GM18861 (cell line): ENCODE results near the gene CREBBP.
"Not testable (repeated sequence)": the region's sequence is repeated elsewhere in the genome, so short reads cannot be mapped to it uniquely, and the experiment has no call there.

Experiments
- ATAC-seq: cut with Tn5 transposase; IDR thresholded peaks from one replicate; pipeline ENCODE4 v1.9.1; 2021; ENCODE audit not compliant: unreplicated experiment

Gene CREBBP

DNA sequence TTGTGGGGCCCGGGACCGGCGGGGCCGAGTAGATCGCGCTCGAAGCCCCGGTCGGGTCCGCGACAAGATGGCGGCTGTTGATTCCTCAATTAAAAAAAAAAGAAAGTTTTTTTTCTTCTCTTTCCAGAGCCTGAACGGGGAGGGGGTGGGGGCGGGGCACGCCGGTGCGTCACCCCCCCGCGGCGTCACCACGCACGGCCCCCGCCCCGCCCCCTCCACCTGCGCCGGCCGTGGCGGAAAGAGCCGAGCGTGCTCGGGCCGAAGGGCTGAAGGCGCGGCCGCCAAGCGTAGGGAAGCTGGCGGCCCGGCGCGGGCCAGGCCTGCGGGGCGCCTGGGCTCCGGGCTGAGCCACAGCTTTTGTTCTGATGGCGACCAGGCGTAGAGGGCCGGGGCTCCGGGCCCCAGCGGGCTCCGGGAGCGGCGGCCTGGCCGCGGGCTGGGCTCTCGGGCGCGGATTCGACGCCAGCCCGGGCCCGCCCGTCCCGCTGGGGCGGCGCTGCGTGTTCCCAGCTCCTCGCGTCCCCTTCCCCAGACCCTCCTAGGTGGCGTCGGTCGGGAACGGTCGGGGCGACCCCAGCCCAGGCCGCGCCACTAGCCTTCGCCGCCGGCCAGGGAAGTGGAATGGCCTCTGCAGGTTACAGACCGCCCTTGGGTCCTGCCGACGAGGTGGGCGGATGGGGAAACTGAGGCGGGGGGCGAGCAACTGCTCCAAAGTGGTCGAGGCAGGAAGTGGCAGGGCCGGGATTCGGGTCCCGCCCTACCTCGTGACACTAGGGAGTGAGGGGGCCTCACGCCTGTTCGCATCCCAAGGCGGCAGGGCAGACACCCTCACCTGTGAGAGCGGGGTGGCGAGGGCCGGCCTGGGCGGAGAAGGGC is at the start of gene CREBBP:
CREBBP (minus strand) TSS at position 91 of the 876 bp plus-strand sequence. CDS start 797 bp downstream, outside the sequence.
- peak; percentile 72 for ATAC-seq

DNA sequence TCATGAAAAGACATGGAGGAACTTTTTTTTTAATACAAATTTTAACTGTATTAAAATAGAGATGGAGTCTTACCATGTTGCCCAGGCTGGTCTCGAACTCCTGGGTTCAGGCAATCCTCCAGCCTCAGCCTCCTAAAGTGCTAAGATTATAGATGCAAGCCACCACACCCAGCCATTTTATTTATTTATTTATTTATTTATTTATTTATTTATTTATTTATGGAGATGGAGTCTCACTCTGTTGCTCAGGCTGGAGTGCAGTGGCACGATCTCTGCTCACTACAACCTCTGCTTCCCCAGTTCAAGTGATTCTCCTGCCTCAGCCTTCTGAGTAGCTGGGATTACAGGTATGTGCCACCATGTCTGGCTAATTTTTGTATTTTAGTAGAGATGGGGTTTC is 46.6 kb upstream of the CREBBP start:
- not testable (repeated sequence) for ATAC-seq

- ATAC-seq = no peak
Observed at GRCh38 chr16:3924763-3925162, 44.2 kb upstream of the CREBBP start.

DNA sequence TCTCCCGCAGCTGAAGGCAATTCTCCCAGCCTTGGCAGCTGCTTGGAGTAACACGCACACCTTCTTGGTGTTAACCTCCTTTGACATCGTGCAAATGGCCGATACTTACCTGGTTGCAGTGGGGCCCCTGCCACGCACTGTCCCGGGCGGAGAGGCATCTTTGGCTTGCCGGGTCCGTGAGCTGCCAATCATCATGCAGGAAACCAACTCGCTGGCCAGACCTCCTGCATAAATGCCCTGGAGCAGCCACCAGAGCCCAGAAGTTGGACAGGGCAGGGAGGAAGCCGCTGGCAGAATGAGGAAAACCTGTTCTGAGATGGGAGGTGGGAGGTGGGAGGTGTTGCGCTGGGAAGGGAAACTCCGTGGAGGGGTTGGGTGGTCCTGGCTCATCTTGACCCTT is 41.7 kb upstream of the CREBBP start:
- no peak for ATAC-seq

- no peak for ATAC-seq
Observed at GRCh38 chr16:3920206-3920605, 39.7 kb upstream of the CREBBP start.

GRCh38 chr16:3919413-3919812 is 38.9 kb upstream of the CREBBP start:
- ATAC-seq = no peak

DNA sequence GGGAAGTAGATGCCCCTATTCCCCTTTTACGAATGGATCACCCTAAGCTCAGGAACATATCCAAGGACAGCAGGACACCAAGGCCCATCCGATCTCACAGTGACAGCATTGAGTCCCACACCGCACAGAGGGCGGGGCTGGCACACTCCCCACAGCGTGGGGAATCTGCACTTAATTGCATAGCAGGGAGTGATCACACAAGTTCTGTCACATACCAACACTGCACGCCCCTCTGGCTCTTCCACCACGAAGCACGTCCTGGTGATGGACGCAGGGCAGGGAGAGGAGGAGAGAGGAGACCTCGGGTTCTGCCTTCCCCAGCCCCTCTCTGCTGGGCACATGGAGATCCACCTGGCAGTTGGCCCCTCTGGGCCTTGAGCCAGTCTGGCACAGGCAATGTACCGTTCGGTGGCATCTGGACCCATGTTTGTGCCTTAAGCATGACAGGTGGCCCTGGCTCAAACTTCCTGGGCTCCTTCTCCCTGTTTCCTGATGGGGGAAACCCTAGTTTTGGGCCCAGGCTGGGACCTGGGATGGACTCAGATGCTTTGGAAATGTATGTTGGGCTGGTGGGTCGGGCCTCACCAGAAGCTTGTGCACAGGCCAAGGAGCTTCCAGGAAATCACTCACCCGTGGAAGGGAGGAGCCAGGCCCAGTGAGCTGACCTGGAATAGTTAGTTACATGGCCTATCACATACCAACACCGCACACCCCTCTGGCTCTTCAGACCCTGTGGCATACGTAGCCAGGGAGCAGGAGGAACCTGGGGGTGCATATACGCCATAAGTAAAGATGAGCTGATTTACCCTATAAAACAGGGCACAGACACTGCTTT is 35.1 kb upstream of the CREBBP start:
- no peak for ATAC-seq

DNA sequence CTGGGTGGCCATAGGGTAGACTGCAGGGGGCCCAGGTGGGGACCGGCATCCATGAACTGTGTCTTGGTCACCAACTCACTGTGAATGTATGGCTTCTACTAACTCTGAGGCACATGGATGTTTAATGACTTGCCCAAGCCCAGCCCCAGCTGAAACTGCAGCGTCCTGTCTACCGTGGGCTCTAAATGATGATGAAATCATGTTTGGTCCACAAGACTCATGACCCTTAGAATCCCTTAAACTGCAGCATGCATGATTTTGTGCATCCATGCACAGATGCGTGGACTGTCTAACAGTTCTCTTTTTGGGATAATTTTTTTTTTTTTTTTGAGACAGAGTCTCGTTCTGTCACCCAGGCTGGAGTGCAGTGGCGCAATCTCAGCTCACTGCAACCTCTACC is 32.4 kb upstream of the CREBBP start:
- no peak for ATAC-seq

GRCh38 chr16:3912373-3912772 is 31.9 kb upstream of the CREBBP start:
- ATAC-seq = no peak

- not testable (repeated sequence) for ATAC-seq
Observed at GRCh38 chr16:3911741-3912140, 31.2 kb upstream of the CREBBP start.

- no peak for ATAC-seq
Observed at GRCh38 chr16:3909791-3910583, 29.5 kb upstream of the CREBBP start.

DNA sequence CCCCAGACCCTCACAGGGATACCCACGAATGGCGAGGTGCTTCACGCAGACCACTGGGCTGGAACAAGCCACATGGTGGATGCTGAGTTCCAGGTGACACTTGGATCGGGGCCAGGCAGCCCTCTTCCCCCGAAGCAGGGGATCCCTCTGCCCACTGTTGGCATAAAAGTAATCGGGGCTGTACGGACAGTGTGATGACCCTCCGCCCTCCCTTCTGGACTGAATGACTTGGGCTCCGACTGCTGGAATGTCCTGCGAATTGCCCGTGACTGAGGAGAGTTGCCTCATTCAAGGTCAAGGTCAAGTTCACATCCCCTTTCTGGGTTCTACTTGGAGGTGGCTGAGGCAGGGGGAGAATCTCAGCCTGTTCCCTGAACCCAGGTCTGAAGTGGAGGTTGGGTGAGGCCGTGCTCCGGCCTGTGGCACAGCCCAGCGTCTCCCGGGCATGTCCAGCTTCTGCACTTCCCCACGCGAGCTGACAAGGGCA is 28.5 kb upstream of the CREBBP start:
- no peak for ATAC-seq

DNA sequence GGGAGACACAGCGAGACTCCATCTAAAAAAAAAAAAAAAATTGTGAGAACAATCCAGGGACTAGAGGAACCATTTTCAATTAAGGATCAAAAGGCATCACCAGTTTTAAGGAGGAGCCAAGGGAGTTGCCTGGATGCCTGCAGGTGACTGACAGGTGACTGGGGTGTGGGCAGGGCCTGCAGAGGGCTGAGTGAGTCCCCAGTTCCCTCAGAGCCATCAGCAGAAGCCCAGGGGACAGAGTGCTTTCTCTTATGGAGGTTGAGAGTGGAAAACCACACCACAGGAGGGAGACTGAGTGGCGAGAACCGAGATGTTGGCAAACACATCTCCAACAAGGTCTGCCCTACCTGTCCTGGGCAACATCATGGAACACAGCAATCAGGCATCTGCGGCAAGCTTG is 27.1 kb upstream of the CREBBP start:
- no peak for ATAC-seq

GRCh38 chr16:3906363-3906762 is 25.9 kb upstream of the CREBBP start:
- no peak for ATAC-seq

DNA sequence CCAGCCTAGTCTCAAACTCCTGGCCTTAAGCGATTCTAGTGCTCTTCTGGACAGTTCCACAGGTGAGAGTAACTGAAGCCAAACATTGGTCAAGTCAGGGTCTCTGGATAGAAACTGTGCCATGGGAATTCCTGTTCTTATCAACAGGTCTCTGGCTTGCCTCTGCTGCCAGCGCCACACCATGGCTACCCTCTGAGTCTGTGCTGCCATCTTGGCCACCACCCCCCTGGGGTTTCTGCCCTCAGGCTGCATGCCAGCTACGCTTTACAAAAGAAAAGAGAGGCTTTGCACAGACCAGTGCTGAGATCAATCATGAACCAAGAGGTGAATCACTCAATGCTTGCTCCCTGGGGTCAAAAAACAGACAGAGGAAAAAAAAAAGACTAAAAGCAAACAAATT is 24.4 kb upstream of the CREBBP start:
- ATAC-seq = no peak

- no peak for ATAC-seq
Observed at GRCh38 chr16:3890091-3890490, 9.6 kb upstream of the CREBBP start.

GRCh38 chr16:3889059-3889458 is 8.5 kb upstream of the CREBBP start:
- ATAC-seq = no peak

- not testable (repeated sequence) for ATAC-seq
Observed at GRCh38 chr16:3885999-3886398, 5.5 kb upstream of the CREBBP start.

DNA sequence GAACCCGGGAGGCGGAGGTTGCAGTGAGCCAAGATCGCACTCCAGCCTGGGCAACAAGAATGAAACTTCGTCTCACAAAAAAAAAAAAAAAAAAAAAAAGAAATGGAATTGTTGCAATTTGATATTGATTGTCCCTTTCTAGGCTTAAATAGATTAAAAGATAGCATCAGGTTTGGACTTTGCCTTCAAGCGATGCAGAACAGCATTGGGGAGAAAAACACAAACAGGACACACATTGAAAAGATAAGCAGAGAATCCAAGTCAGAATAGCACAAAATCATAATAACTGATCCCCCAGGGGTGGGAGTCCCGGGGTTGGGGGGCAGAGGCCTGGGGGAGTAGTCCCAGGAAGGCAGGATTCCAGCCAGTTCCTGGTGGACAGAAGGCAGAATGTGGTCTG is 3.9 kb upstream of the CREBBP start:
- ATAC-seq = no peak

GRCh38 chr16:3882531-3882930 is 2.0 kb upstream of the CREBBP start:
- ATAC-seq = no peak

DNA sequence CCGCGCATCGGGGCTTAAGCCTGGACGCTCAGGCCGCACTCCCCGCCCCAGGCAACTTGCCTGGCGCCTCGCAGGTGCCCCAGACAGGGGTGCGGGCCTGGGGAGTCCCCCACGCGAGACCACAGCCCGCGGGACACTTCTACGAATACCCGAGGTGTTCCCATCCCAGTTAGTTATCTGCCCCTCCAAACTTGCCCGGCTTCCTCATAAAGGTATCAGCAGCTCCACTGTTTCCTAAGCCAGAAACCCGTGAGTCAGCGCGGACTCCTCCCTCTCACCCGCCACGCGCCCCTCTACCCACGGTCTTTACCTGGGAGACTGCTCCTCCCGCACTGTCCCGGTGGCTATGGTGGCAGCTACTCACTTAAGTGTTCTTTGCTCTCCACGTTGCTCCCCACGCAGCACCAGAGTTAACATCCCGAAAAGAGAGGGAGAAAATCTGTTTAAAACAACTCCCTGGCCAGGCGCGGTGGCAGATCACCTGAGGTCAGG is 1.0 kb upstream of the CREBBP start:
- no peak for ATAC-seq
